HepG2 (cell line): ENCODE results near the gene LRP10. TPM values are rescaled to one million over a fixed set of nuclear protein-coding genes. Genes with fewer than 3 reads are reported as not detected.

Source experiments
- ATAC-seq: fragments of 200-7000 bp; cut with Tn5 transposase; 3 replicates; pipeline ENCODE4 v1.9.1; 2020; ENCODE audit warnings: mild to moderate bottlenecking, moderate library complexity
- BruUV-seq: library from RNA; stranded (reverse); fragments of 400-500 nt; replicated peaks from 2 replicates; lab custom pipeline; 2021; lab: Mats Ljungman, UMichigan
- CTCF ChIA-PET: fragments of 300-600 bp; formaldehyde crosslinking; extraction: SDS; loops from one replicate; lab custom pipeline; 2021; ENCODE audit warnings: low total read pairs, inconsistent platforms, low intra/inter-chr PET ratio; lab: Yijun Ruan, JAX
- POLR2A ChIA-PET: fragments of 350-600 bp; sonication (Branson Sonifier 250); formaldehyde crosslinking; loops from one replicate; lab custom pipeline; 2020; ENCODE audit warnings: antibody characterized with exemption, inconsistent platforms; lab: Yijun Ruan, JAX
- DNase-seq: peaks from one replicate; pipeline ENCODE4 v3.0.0-alpha.2; 2015; ENCODE audit warnings: low spot score
- FAIRE-seq: peaks from 3 replicates; lab custom pipeline; 2011; peaks lifted over from hg19 to GRCh38; lab: Jason Lieb, UNC
- H2AFZ ChIP-seq: one replicate; pipeline ENCODE4 v1.6.1; 2011; ENCODE audit warnings: low read length, inconsistent platforms
- H3K27ac ChIP-seq: fragments of 300-600 bp; 3 replicates; pipeline ENCODE4 v1.8.0; 2011; ENCODE audit warnings: mixed run types, mild to moderate bottlenecking, mixed read lengths, low read length, inconsistent platforms; ENCODE audit not compliant: insufficient read depth; ENCODE audit errors: extremely low read length
- H3K27me3 ChIP-seq, 2 experiments: fragments of 200-600 bp in 1 of 2; 2 replicates in 1 of 2; 3 replicates in 1 of 2; pipeline versions ENCODE4 v1.6.0 to v1.8.0; 2011; ENCODE audit warnings: low read length in 2 of 2, mild to moderate bottlenecking in 2 of 2, moderate library complexity in 2 of 2, inconsistent platforms in 1 of 2; ENCODE audit not compliant: insufficient read depth in 2 of 2, control insufficient read depth in 1 of 2
- H3K36me3 ChIP-seq, 2 experiments: fragments of 200-600 bp in 1 of 2; replicated peaks in 1 of 2; 2 replicates in 1 of 2; 3 replicates in 1 of 2; pipeline versions ENCODE4 v1.5.1 to v1.8.0; 2011; ENCODE audit warnings: low read length in 2 of 2, inconsistent platforms in 1 of 2; ENCODE audit not compliant: insufficient read depth in 2 of 2, control insufficient read depth in 1 of 2
- H3K4me1 ChIP-seq: 2 replicates; pipeline ENCODE4 v1.5.1; 2012; ENCODE audit warnings: low read length, inconsistent platforms; ENCODE audit not compliant: insufficient read depth
- H3K4me2 ChIP-seq: 2 replicates; pipeline ENCODE4 v1.6.0; 2011; ENCODE audit warnings: low read depth, low read length, inconsistent platforms
- H3K4me3 ChIP-seq, 3 experiments: fragments of 200-600 bp in 1 of 3; sonication (generic), shearing (Covaris generic) in 1 of 3; replicated peaks in 1 of 3; 2 replicates each; pipeline ENCODE4 v1.5.1; 2011 to 2016; ENCODE audit warnings: low read length in 3 of 3, inconsistent platforms in 2 of 3, low read depth in 2 of 3, mild to moderate bottlenecking in 2 of 3, control low read depth in 1 of 3, mixed read lengths in 1 of 3; ENCODE audit not compliant: insufficient read depth in 1 of 3
- H3K79me2 ChIP-seq: one replicate; pipeline ENCODE4 v1.6.1; 2011; ENCODE audit warnings: low read length, inconsistent platforms; ENCODE audit not compliant: insufficient read depth
- H3K9ac ChIP-seq: 2 replicates; pipeline ENCODE4 v1.6.0; 2011; ENCODE audit warnings: mild to moderate bottlenecking, low read depth, low read length, inconsistent platforms; ENCODE audit not compliant: insufficient read depth
- H3K9me3 ChIP-seq: 2 replicates; pipeline ENCODE4 v1.5.1; 2012; ENCODE audit warnings: mild to moderate bottlenecking, low read length
- H4K20me1 ChIP-seq: 2 replicates; pipeline ENCODE4 v1.6.0; 2011; ENCODE audit warnings: inconsistent platforms, mild to moderate bottlenecking, low read length, moderate library complexity; ENCODE audit not compliant: insufficient read depth
- BRF2 ChIP-seq: sonication (generic); formaldehyde crosslinking; IDR thresholded peaks from 2 replicates; pipeline ENCODE4 v1.8.1; 2022; ENCODE audit warnings: mild to moderate bottlenecking, missing genetic modification reagents
- GTF3A ChIP-seq: sonication (generic); formaldehyde crosslinking; conservative IDR thresholded peaks from 2 replicates; pipeline ENCODE4 v1.4.0; 2020; ENCODE audit warnings: mild to moderate bottlenecking, missing genetic modification reagents
- HIC2 ChIP-seq: sonication (generic); formaldehyde crosslinking; IDR thresholded peaks from 2 replicates; pipeline ENCODE4 v1.9.0; 2022; ENCODE audit warnings: low read depth, missing genetic modification reagents
- PHF21A ChIP-seq: sonication (generic); formaldehyde crosslinking; IDR thresholded peaks from 2 replicates; pipeline ENCODE4 v1.5.0; 2020; ENCODE audit warnings: mild to moderate bottlenecking, missing genetic modification reagents
- POLR2A ChIP-seq, 2 experiments: IDR thresholded peaks; 2 replicates each; pipeline ENCODE4 v1.6.1; 2011; ENCODE audit warnings: low read depth in 2 of 2, low read length in 2 of 2, mild to moderate bottlenecking in 1 of 2, moderate library complexity in 1 of 2; ENCODE audit not compliant: insufficient read depth in 1 of 2
- PPARG ChIP-seq: conservative IDR thresholded peaks from 2 replicates; pipeline ENCODE4 v1.6.1; 2016; ENCODE audit warnings: missing biosample characterization, missing genetic modification reagents
- PRPF4 ChIP-seq: fragments of 200-400 bp; formaldehyde crosslinking; IDR thresholded peaks from 2 replicates; pipeline ENCODE4 v1.6.1; 2016; ENCODE audit warnings: low read length, low read depth; ENCODE audit not compliant: poor library complexity, severe bottlenecking
- TFDP1 ChIP-seq: IDR thresholded peaks from 2 replicates; pipeline ENCODE4 v1.6.1; 2016; ENCODE audit warnings: missing compliant biosample characterization, missing genetic modification reagents, borderline replicate concordance
- ZBTB37 ChIP-seq: sonication (generic); formaldehyde crosslinking; IDR thresholded peaks from 2 replicates; pipeline ENCODE4 v1.4.0; 2020; ENCODE audit warnings: mild to moderate bottlenecking, missing genetic modification reagents
- ZNF343 ChIP-seq: sonication (generic); formaldehyde crosslinking; IDR thresholded peaks from 2 replicates; pipeline ENCODE4 v1.4.0; 2020; ENCODE audit warnings: mild to moderate bottlenecking, missing genetic modification reagents
- ZNF644 ChIP-seq: IDR thresholded peaks from 2 replicates; pipeline ENCODE4 v1.6.1; 2016; ENCODE audit warnings: low read depth
- ZNF709 ChIP-seq: sonication (generic); formaldehyde crosslinking; IDR thresholded peaks from 2 replicates; pipeline ENCODE4 v1.5.0; 2020; ENCODE audit warnings: mild to moderate bottlenecking, missing genetic modification reagents
- ZNF784 ChIP-seq: sonication (generic); formaldehyde crosslinking; IDR thresholded peaks from 2 replicates; pipeline ENCODE4 v1.5.1; 2020; ENCODE audit warnings: missing genetic modification reagents, mild to moderate bottlenecking, borderline replicate concordance
- ZNF83 ChIP-seq: sonication (generic); formaldehyde crosslinking; IDR thresholded peaks from 2 replicates; pipeline ENCODE4 v1.4.0; 2020; ENCODE audit warnings: missing genetic modification reagents, mild to moderate bottlenecking, borderline replicate concordance
- WGBS: methylation state at CpG from one replicate; pipeline ENCODE4 v1.1.6; 2017; ENCODE audit warnings: low lambda C conversion rate; 5-methylcytosine and 5-hydroxymethylcytosine counted together
- in situ Hi-C: cut with HindIII; loops from 2 replicates; pipeline ENCODE4 v1.10.0; 2017; ENCODE audit warnings: low pct_unique_long_range_greater_than_20kb; ENCODE audit not compliant: extremely low pct_ligation_motif_present
- intact Hi-C: fragments of 100-400 bp; cut with micrococcal nuclease; formaldehyde crosslinking; loops from one replicate; pipeline ENCODE4 v1.10.0; 2022; ENCODE audit not compliant: unreplicated experiment
- polyA plus RNA-seq, 8 experiments: library from polyadenylated mRNA; depleted of rRNA in 3 of 8; stranded (reverse) in 7 of 8; unstranded in 1 of 8; fragments of >200 nt; fragmentation: Illumina TruSeq in 4 of 8; extraction: Trizol in 4 of 8; gene quantifications; 2 replicates each; pipeline versions ENCODE4 v1.2.1 to v1.2.3, GENCODE V29; 2011 to 2016; ENCODE audit warnings: low read depth in 4 of 8, missing spikeins in 1 of 8, mixed read lengths in 1 of 8; ENCODE audit not compliant: insufficient read depth in 1 of 8
- total RNA-seq, 5 experiments: library from RNA; depleted of rRNA; stranded (reverse); fragments of >200 nt; fragmentation: Illumina TruSeq; extraction: Trizol; gene quantifications; 2 replicates each; pipeline ENCODE4 v1.2.3, GENCODE V29; 2016; ENCODE audit warnings: low read depth in 1 of 5

The LRP10 gene
- total and polyA plus RNA-seq, 2 of the 13 experiments (the other 11 are each of a cell fraction or from before 2014, with no cell fraction given): 16.9 to 45.2 TPM

GRCh38 chr14:22837114-22837749 is 34.3 kb upstream of the LRP10 start:
- intact Hi-C loops: loop anchor here (2.0 kb wide), 1 partner anchor 16 kb away; no protein-coding TSS in a partner anchor
- WGBS: 28% methylated on average over 57 of the region's 57 CpGs
- no peaks in the 10 kb centered on the region for H3K79me2 ChIP-seq
- no peaks in the 10 kb centered on the region for H3K27me3 ChIP-seq
- in situ Hi-C loops: no loop called here
- H4K20me1 ChIP-seq: no peaks in the 10 kb centered on the region
- H2AFZ ChIP-seq: peak overlapping the region; percentile 4
- FAIRE-seq (peak; percentile 36), ATAC-seq (peak; percentile 74), DNase-seq (peak; percentile 68)
- H3K9me3 ChIP-seq: no peaks in the 10 kb centered on the region
- POLR2A ChIA-PET: interaction anchor here (0.9 to 3.7 kb wide), 16 partner anchors 9 to 1434 kb away, joined by 3 to 27 read pairs (median 6); partner anchors contain the start of genes ACIN1, C14orf119, DAD1 and LRP10
- H3K4me2 ChIP-seq: peak overlapping the region; percentile 79
- H3K36me3 ChIP-seq: peaks cover 9 to 14% of the 10 kb centered on the region in 2 experiments
- H3K4me3 ChIP-seq: peak overlapping the region; percentile 55 to 71 (median 57)
- peak overlapping the region; percentile 73 for H3K9ac ChIP-seq
- BruUV-seq: no TSS peak
- no peak overlapping the region for H3K27ac ChIP-seq
- CTCF ChIA-PET: interaction anchor here (2.4 to 2.6 kb wide), 2 partner anchors 16 to 280 kb away, joined by 10 read pairs; no protein-coding TSS in a partner anchor
- peaks cover 41% of the 10 kb centered on the region for H3K4me1 ChIP-seq
- TF ChIP-seq HIC2 (no peak), ZNF644 (CRISPR knock-in tag) (no peak), PPARG (peak; percentile 48), ZNF784 (CRISPR knock-in tag) (peak; percentile 83), PRPF4 (no peak), ZNF343 (0 out of 2 replicates have a peak, but pooled peaks have one; percentile 35), ZBTB37 (CRISPR knock-in tag) (no peak), TFDP1 (CRISPR knock-in tag) (peak; percentile 80; the same call in 1 of the 2 replicates), PHF21A (CRISPR knock-in tag) (no peak), BRF2 (CRISPR knock-in tag) (no peak; the same call in none of the 2 replicates), ZNF83 (CRISPR knock-in tag) (peak; percentile 70; the same call in 1 of the 2 replicates), GTF3A (CRISPR knock-in tag) (no peak), ZNF709 (CRISPR knock-in tag) (peak; percentile 84; the same call in 1 of the 2 replicates), POLR2A (IDR thresholded peaks at IDR 0.05; ENCODE audit: insufficient read depth in 1 of 2, low read depth in 2 of 2, low read length in 2 of 2) (no peak; a peak in 1 of 4 replicates)
